Measurements from ENCODE around the gene SRM. TPM values are rescaled to one million over a fixed set of nuclear protein-coding genes. Genes with fewer than 3 reads are reported as not detected.

SRM gene
- total RNA-seq, 1 donor from 2014 or later = 346 TPM

Other genes starting within 250 kb of the SRM start
- gene TARDBP, start 47.4 kb downstream of the SRM start, total RNA-seq = 211 and 224 TPM in 2 replicates
- gene MASP2, start 12.8 kb downstream of the SRM start, total RNA-seq = 0.14 and 0.28 TPM in 2 replicates
- 93.0 and 98.1 TPM in 2 replicates for gene EXOSC10, start 39.9 kb upstream of the SRM start, total RNA-seq
- not detected in 2 replicates for gene ANGPTL7, start 129.3 kb upstream of the SRM start, total RNA-seq
- gene MTOR, start 202.5 kb upstream of the SRM start, total RNA-seq = 48.1 and 54.4 TPM in 2 replicates
- 32.4 and 32.5 TPM in 2 replicates for gene UBIAD1, start 213.2 kb upstream of the SRM start, total RNA-seq

All from activated CD4-positive, alpha-beta T cell treated with anti-CD3 and anti-CD28 coated beads, Interleukin-2, amount 10 ng/mL, durations not matched to agents 24 days and 14 days (primary cell).